IPS-20b (cell line): ENCODE results near the gene CCDC169.

Source experiments
- H3K27ac ChIP-seq: one replicate; pipeline ENCODE4 v1.5.1; 2013; ENCODE audit warnings: low read length
- H3K27me3 ChIP-seq: 2 replicates; pipeline ENCODE4 v1.6.1; 2013; ENCODE audit warnings: mild to moderate bottlenecking, low read length, inconsistent platforms; ENCODE audit not compliant: insufficient read depth
- H3K36me3 ChIP-seq: 2 replicates; pipeline ENCODE4 v1.6.1; 2013; ENCODE audit warnings: low read depth, mild to moderate bottlenecking, inconsistent platforms, low read length, moderate library complexity; ENCODE audit not compliant: insufficient read depth
- H3K4me1 ChIP-seq: 2 replicates; pipeline ENCODE4 v1.6.1; 2013; ENCODE audit warnings: mild to moderate bottlenecking, control low read depth, inconsistent platforms, low read length, moderate library complexity; ENCODE audit not compliant: insufficient read depth
- H3K4me3 ChIP-seq: 2 replicates; pipeline ENCODE4 v1.5.1; 2013; ENCODE audit warnings: mild to moderate bottlenecking, low read length, inconsistent platforms
- H3K9ac ChIP-seq: 2 replicates; pipeline ENCODE4 v1.6.1; 2013; ENCODE audit warnings: low read depth, mild to moderate bottlenecking, inconsistent platforms, low read length, moderate library complexity
- H3K9me3 ChIP-seq: 2 replicates; pipeline ENCODE4 v1.6.1; 2013; ENCODE audit warnings: mild to moderate bottlenecking, low read depth, low read length, inconsistent platforms; ENCODE audit not compliant: insufficient read depth

The CCDC169 gene

DNA sequence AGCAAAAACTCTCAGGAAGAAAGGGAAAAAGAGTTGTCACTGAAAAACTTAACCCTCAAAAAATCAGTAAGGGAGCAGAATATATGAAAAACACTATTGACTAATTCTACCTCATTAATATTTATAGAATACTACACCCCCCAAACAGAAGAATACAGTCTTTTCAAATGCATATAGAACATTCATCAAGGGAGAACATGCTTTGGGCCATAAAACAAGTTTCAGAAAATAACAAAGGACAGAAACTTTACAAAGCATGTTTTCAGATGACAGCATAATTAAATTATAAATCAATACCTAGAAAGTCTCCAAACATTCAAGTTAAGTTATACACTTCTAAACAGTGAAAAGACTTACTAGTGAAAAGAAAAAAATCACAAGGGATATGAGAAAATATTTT lies 113.7 kb downstream of the CCDC169 start:
- H3K4me3 ChIP-seq, result no peak overlapping the region
- no peaks in the 10 kb centered on the region for H3K9me3 ChIP-seq
- H3K4me1 ChIP-seq, result peaks cover 2% of the 10 kb centered on the region; the same call in 1 of the 2 replicates
- H3K27me3 ChIP-seq, result no peaks in the 10 kb centered on the region
- no peak overlapping the region for H3K27ac ChIP-seq
- no peak overlapping the region for H3K9ac ChIP-seq
- no peaks in the 10 kb centered on the region for H3K36me3 ChIP-seq
